Measurements from ENCODE around the gene CAPN14. TPM values are rescaled to one million over a fixed set of nuclear protein-coding genes. Genes with fewer than 3 reads are reported as not detected.

Gene CAPN14
- total and polyA plus RNA-seq, 4 donors: 0.03 to 0.26 (median 0.14) TPM

DNA sequence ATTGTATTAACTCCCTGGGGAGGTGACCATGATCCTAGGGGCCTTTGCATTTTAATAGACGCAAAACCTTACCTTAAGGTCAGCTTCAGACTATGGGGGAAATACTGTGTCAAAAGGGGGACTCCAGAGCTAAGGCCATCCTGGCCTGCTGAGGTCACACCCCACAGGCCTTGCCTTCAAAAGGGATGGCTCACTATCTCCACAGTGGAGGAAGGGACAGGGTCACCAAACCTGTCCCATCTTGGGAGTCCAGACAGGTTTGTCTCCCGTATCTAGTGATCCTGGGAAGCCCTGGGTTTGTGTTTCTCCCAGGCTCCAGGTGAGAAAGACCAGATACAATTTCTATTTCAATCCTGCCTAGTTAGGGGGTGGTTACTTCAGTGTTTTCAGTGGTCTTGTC lies 24.9 kb downstream of the CAPN14 start:
- Histone ChIP-seq H3K27me3 (ENCODE audit: control insufficient read depth in 3 of 3, insufficient read depth in 3 of 3, low read length in 2 of 3) (no peaks in the 10 kb centered on the region), H3K4me1 (ENCODE audit: control insufficient read depth in 5 of 5, insufficient read depth in 5 of 5, low read length in 5 of 5) (no peaks in the 10 kb centered on the region), H3K4me3 (no peak overlapping the region), H3K9ac (ENCODE audit: insufficient read depth in 1 of 2, low read length in 2 of 2) (no peak overlapping the region), H3K36me3 (ENCODE audit: control insufficient read depth in 4 of 4, insufficient read depth in 4 of 4, low read length in 4 of 4) (no peaks in the 10 kb centered on the region), H3K27ac (ENCODE audit: low read depth in 1 of 2, low read length in 1 of 2) (no peak overlapping the region), H3K9me3 (ENCODE audit: control insufficient read depth in 4 of 4, insufficient read depth in 3 of 4, low read length in 3 of 4) (peaks cover 0 to 1% (median 0%) of the 10 kb centered on the region in 4 donors)
- TF ChIP-seq, protein P1, sequence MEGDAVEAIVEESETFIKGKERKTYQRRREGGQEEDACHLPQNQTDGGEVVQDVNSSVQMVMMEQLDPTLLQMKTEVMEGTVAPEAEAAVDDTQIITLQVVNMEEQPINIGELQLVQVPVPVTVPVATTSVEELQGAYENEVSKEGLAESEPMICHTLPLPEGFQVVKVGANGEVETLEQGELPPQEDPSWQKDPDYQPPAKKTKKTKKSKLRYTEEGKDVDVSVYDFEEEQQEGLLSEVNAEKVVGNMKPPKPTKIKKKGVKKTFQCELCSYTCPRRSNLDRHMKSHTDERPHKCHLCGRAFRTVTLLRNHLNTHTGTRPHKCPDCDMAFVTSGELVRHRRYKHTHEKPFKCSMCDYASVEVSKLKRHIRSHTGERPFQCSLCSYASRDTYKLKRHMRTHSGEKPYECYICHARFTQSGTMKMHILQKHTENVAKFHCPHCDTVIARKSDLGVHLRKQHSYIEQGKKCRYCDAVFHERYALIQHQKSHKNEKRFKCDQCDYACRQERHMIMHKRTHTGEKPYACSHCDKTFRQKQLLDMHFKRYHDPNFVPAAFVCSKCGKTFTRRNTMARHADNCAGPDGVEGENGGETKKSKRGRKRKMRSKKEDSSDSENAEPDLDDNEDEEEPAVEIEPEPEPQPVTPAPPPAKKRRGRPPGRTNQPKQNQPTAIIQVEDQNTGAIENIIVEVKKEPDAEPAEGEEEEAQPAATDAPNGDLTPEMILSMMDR (IDR thresholded peaks at IDR 0.05; ENCODE audit: control extremely low read depth, extremely low read depth): no peak
- ATAC-seq (ENCODE audit: insufficient read depth, low FRiP score): no peak
- WGBS, 2 donors: 95 to 98% methylated on average over 2 of the region's 2 CpGs
- no peak for DNase-seq

DNA sequence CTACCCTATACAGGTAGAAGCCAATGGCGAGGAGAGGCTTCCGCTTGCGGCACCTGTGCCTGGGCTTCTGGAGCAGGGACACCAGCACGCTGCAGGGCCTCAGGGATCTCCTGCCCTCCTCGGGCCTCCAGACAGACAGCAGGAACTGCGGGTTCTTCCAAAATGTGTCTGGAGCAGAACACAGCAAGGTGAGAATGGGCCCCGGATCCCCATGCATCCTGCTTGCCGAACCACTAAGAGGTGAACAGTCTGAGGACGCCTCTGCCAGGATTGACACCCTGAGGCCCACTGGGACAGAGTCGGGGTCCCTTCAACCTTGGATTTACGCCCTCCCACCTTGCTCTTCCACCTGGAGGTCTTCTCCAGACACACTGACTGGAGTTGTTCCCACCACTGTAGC lies 25.4 kb downstream of the CAPN14 start:
- DNase-seq (no peak), ATAC-seq (ENCODE audit: insufficient read depth, low FRiP score) (no peak)
- WGBS, 2 donors: 95 to 96% methylated on average over 11 of the region's 11 CpGs
- H3K4me1 ChIP-seq (ENCODE audit: control insufficient read depth in 5 of 5, insufficient read depth in 5 of 5, low read length in 5 of 5): no peaks in the 10 kb centered on the region
- no peak overlapping the region for H3K27ac ChIP-seq (ENCODE audit: low read depth in 1 of 2, low read length in 1 of 2)
- H3K27me3 ChIP-seq (ENCODE audit: control insufficient read depth in 3 of 3, insufficient read depth in 3 of 3, low read length in 2 of 3): peaks cover 0 to 1% (median 0%) of the 10 kb centered on the region in 3 donors
- TF ChIP-seq, protein P1 (IDR thresholded peaks at IDR 0.05; ENCODE audit: control extremely low read depth, extremely low read depth): no peak
- H3K9ac ChIP-seq (ENCODE audit: insufficient read depth in 1 of 2, low read length in 2 of 2): no peak overlapping the region
- no peak overlapping the region for H3K4me3 ChIP-seq
- no peaks in the 10 kb centered on the region for H3K36me3 ChIP-seq (ENCODE audit: control insufficient read depth in 4 of 4, insufficient read depth in 4 of 4, low read length in 4 of 4)
- peaks cover 0 to 1% (median 0%) of the 10 kb centered on the region in 4 donors for H3K9me3 ChIP-seq (ENCODE audit: control insufficient read depth in 4 of 4, insufficient read depth in 3 of 4, low read length in 3 of 4)

DNA sequence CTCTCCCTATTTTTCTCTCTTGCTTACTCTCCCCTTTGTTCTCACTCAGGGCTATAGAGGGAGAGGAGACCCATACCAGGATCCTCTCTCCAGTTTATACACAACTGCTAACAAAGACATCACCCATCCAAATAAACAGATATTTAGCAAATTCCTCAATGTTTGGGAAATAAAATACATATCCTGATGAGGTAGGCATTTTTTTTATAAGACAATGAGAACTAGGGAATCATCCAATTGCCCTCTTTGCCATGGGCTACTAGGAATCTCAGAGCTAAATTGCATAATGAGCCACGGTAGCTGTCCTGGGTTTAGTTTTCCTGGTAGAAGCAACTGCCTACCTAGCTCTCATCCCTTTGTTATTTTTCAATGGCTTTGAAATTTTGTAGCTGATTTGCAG lies 27.1 kb downstream of the CAPN14 start:
- 74 to 84% methylated on average over 1 of the region's 1 CpG for WGBS, 2 donors
- Histone ChIP-seq H3K9me3 (ENCODE audit: control insufficient read depth in 4 of 4, insufficient read depth in 3 of 4, low read length in 3 of 4) (peaks cover 0 to 1% (median 0%) of the 10 kb centered on the region in 4 donors), H3K4me1 (ENCODE audit: control insufficient read depth in 5 of 5, insufficient read depth in 5 of 5, low read length in 5 of 5) (no peaks in the 10 kb centered on the region), H3K36me3 (ENCODE audit: control insufficient read depth in 4 of 4, insufficient read depth in 4 of 4, low read length in 4 of 4) (no peaks in the 10 kb centered on the region), H3K4me3 (no peak overlapping the region), H3K27me3 (ENCODE audit: control insufficient read depth in 3 of 3, insufficient read depth in 3 of 3, low read length in 2 of 3) (peaks cover 0 to 2% (median 0%) of the 10 kb centered on the region in 3 donors), H3K9ac (ENCODE audit: insufficient read depth in 1 of 2, low read length in 2 of 2) (no peak overlapping the region), H3K27ac (ENCODE audit: low read depth in 1 of 2, low read length in 1 of 2) (no peak overlapping the region)
- no peak for DNase-seq
- TF ChIP-seq, protein P1 (IDR thresholded peaks at IDR 0.05; ENCODE audit: control extremely low read depth, extremely low read depth): no peak
- ATAC-seq (ENCODE audit: insufficient read depth, low FRiP score): no peak

DNA sequence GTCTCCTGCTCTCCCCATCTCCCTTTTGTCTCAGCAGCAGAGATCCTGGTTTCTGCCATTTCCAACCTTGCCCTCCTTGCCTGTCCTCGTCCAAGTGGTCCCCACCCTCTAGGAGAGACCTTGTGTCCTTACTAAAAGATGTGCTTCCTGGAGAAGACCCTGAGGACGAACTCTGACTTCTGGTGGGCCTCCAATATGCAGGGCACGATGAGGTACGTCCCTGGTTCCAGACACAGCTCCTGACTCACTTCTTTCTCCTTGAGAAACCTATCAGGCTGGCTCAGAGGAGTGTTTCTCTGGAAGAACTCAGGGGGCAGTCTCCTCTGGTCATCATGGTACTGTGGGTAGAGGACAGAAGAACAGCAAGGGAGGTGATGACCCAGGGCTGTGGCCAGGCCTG lies 28.2 kb downstream of the CAPN14 start:
- DNase-seq (no peak), ATAC-seq (ENCODE audit: insufficient read depth, low FRiP score) (no peak)
- Histone ChIP-seq H3K9me3 (ENCODE audit: control insufficient read depth in 4 of 4, insufficient read depth in 3 of 4, low read length in 3 of 4) (peaks cover 0 to 1% (median 0%) of the 10 kb centered on the region in 4 donors), H3K27ac (ENCODE audit: low read depth in 1 of 2, low read length in 1 of 2) (no peak overlapping the region), H3K9ac (ENCODE audit: insufficient read depth in 1 of 2, low read length in 2 of 2) (no peak overlapping the region), H3K4me3 (no peak overlapping the region), H3K4me1 (ENCODE audit: control insufficient read depth in 5 of 5, insufficient read depth in 5 of 5, low read length in 5 of 5) (no peaks in the 10 kb centered on the region), H3K36me3 (ENCODE audit: control insufficient read depth in 4 of 4, insufficient read depth in 4 of 4, low read length in 4 of 4) (no peaks in the 10 kb centered on the region), H3K27me3 (ENCODE audit: control insufficient read depth in 3 of 3, insufficient read depth in 3 of 3, low read length in 2 of 3) (peaks cover 0 to 7% (median 5%) of the 10 kb centered on the region in 3 donors)
- TF ChIP-seq, protein P1 (IDR thresholded peaks at IDR 0.05; ENCODE audit: control extremely low read depth, extremely low read depth): no peak
- WGBS, 2 donors: 88 to 95% methylated on average over 4 of the region's 4 CpGs

Data from lung (tissue), 12 donors.